HEK293 (cell line): ENCODE measurements around the gene GTPBP1.

Experiments used
- AEBP2 ChIP-seq: fragments of 450-650 bp; formaldehyde crosslinking; IDR thresholded peaks from 2 replicates; pipeline ENCODE4 v1.5.1; 2016; ENCODE audit warnings: missing biosample characterization, missing genetic modification characterization, borderline replicate concordance
- MYNN ChIP-seq: fragments of 450-650 bp; formaldehyde crosslinking; IDR thresholded peaks from 2 replicates; pipeline ENCODE4 v1.5.1; 2016; ENCODE audit warnings: missing biosample characterization, missing genetic modification characterization, borderline replicate concordance
- PRDM1 ChIP-seq: fragments of 450-650 bp; formaldehyde crosslinking; IDR thresholded peaks from 2 replicates; pipeline ENCODE4; 2016; ENCODE audit warnings: missing biosample characterization, missing genetic modification characterization
- PRDM2 ChIP-seq: fragments of 450-650 bp; formaldehyde crosslinking; IDR thresholded peaks from 2 replicates; pipeline ENCODE4 v1.5.1; 2016; ENCODE audit warnings: missing biosample characterization, missing genetic modification characterization, borderline replicate concordance
- SCRT1 ChIP-seq: fragments of 450-650 bp; formaldehyde crosslinking; IDR thresholded peaks from 2 replicates; pipeline ENCODE4 v1.5.1; 2016; ENCODE audit warnings: missing biosample characterization, missing genetic modification characterization, borderline replicate concordance
- SETDB1 ChIP-seq: IDR thresholded peaks from one replicate; pipeline ENCODE4 v1.6.1; 2017; ENCODE audit warnings: mild to moderate bottlenecking, low read length, moderate library complexity, mixed read lengths; ENCODE audit not compliant: insufficient read length
- SP2 ChIP-seq: fragments of 450-650 bp; formaldehyde crosslinking; IDR thresholded peaks from 2 replicates; pipeline ENCODE4 v1.5.1; 2016; ENCODE audit warnings: missing biosample characterization, missing genetic modification characterization
- ZBTB11 ChIP-seq: fragments of 450-650 bp; formaldehyde crosslinking; conservative IDR thresholded peaks from 2 replicates; pipeline ENCODE4 v1.5.1; 2016; ENCODE audit warnings: low read depth, missing biosample characterization, missing genetic modification characterization
- ZBTB6 ChIP-seq: fragments of 450-650 bp; formaldehyde crosslinking; IDR thresholded peaks from 2 replicates; pipeline ENCODE4 v1.5.1; 2017; ENCODE audit warnings: missing biosample characterization, missing genetic modification characterization
- ZFHX2 ChIP-seq: fragments of 450-650 bp; formaldehyde crosslinking; conservative IDR thresholded peaks from 2 replicates; pipeline ENCODE4 v1.5.1; 2016; ENCODE audit warnings: missing biosample characterization, missing genetic modification characterization
- ZNF146 ChIP-seq: fragments of 450-650 bp; formaldehyde crosslinking; IDR thresholded peaks from 2 replicates; pipeline ENCODE4 v1.5.1; 2016; ENCODE audit warnings: missing biosample characterization, missing genetic modification characterization
- ZNF202 ChIP-seq: fragments of 450-650 bp; formaldehyde crosslinking; IDR thresholded peaks from 2 replicates; pipeline ENCODE4 v1.5.1; 2016; ENCODE audit warnings: missing biosample characterization, missing genetic modification characterization, borderline replicate concordance
- ZNF433 ChIP-seq: fragments of 450-650 bp; formaldehyde crosslinking; IDR thresholded peaks from 2 replicates; pipeline ENCODE4 v1.5.1; 2016; ENCODE audit warnings: missing biosample characterization, missing genetic modification characterization, low read depth
- ZNF514 ChIP-seq: fragments of 450-650 bp; formaldehyde crosslinking; IDR thresholded peaks from 2 replicates; pipeline ENCODE4 v1.5.1; 2016; ENCODE audit warnings: missing biosample characterization, missing genetic modification characterization
- ZNF600 ChIP-seq: fragments of 450-650 bp; formaldehyde crosslinking; IDR thresholded peaks from 2 replicates; pipeline ENCODE4 v1.5.1; 2016; ENCODE audit warnings: missing biosample characterization, missing genetic modification characterization
- ZNF623 ChIP-seq: fragments of 450-650 bp; formaldehyde crosslinking; IDR thresholded peaks from 2 replicates; pipeline ENCODE4 v1.5.1; 2016; ENCODE audit warnings: missing biosample characterization, missing genetic modification characterization
- ZNF639 ChIP-seq: fragments of 450-650 bp; formaldehyde crosslinking; IDR thresholded peaks from 2 replicates; pipeline ENCODE4 v1.5.1; 2016; ENCODE audit warnings: missing biosample characterization, missing genetic modification characterization
- ZNF645 ChIP-seq: fragments of 450-650 bp; formaldehyde crosslinking; IDR thresholded peaks from 2 replicates; pipeline ENCODE4; 2016; ENCODE audit warnings: missing biosample characterization, missing genetic modification characterization
- ZNF658 ChIP-seq: fragments of 450-650 bp; formaldehyde crosslinking; IDR thresholded peaks from 2 replicates; pipeline ENCODE4; 2016; ENCODE audit warnings: missing biosample characterization, missing genetic modification characterization
- ZNF677 ChIP-seq: fragments of 450-650 bp; IDR thresholded peaks from 2 replicates; pipeline ENCODE4 v1.5.0; 2018; ENCODE audit warnings: missing biosample characterization, mild to moderate bottlenecking, missing genetic modification characterization, moderate library complexity
- ZSCAN30 ChIP-seq: fragments of 450-650 bp; IDR thresholded peaks from 2 replicates; pipeline ENCODE4 v1.5.1; 2018; ENCODE audit warnings: missing biosample characterization, mild to moderate bottlenecking, missing genetic modification characterization, moderate library complexity
- ZSCAN5A ChIP-seq: fragments of 450-650 bp; formaldehyde crosslinking; IDR thresholded peaks from 2 replicates; pipeline ENCODE4 v1.5.1; 2016; ENCODE audit warnings: missing biosample characterization, missing genetic modification characterization
- ZXDB ChIP-seq: fragments of 450-650 bp; formaldehyde crosslinking; IDR thresholded peaks from 2 replicates; pipeline ENCODE4 v1.5.1; 2016; ENCODE audit warnings: missing biosample characterization, missing genetic modification characterization

GTPBP1 gene

GRCh38 chr22:38766076-38766777 is 60.5 kb downstream of the GTPBP1 start (continued):
- TF ChIP-seq ZFHX2 (tag by site-specific recombination) = no peak
- no peak for TF ChIP-seq ZNF514 (tag by site-specific recombination)
- no peak for TF ChIP-seq ZNF202 (tag by site-specific recombination)
- TF ChIP-seq ZBTB11 = no peak
- peak; percentile 62 for TF ChIP-seq SCRT1 (tag by site-specific recombination)
- no peak for TF ChIP-seq SETDB1
- no peak for TF ChIP-seq ZSCAN5A (tag by site-specific recombination)
- no peak for TF ChIP-seq ZXDB (tag by site-specific recombination)
- no peak for TF ChIP-seq ZNF645 (tag by site-specific recombination)
- no peak for TF ChIP-seq ZNF677
- TF ChIP-seq AEBP2 (tag by site-specific recombination) = no peak
- TF ChIP-seq ZNF639 (tag by site-specific recombination) = no peak
- TF ChIP-seq PRDM2 = no peak
- TF ChIP-seq ZNF658 (tag by site-specific recombination) = no peak
- TF ChIP-seq ZNF623 (tag by site-specific recombination) = no peak
- no peak for TF ChIP-seq ZNF600 (tag by site-specific recombination)
- TF ChIP-seq SP2 (tag by site-specific recombination) = no peak
- no peak for TF ChIP-seq PRDM1 (tag by site-specific recombination)
- TF ChIP-seq ZNF146 (tag by site-specific recombination) = no peak
- TF ChIP-seq MYNN (tag by site-specific recombination) = no peak
- no peak for TF ChIP-seq ZSCAN30 (tag by site-specific recombination)
- TF ChIP-seq ZBTB6 (tag by site-specific recombination) = no peak
- TF ChIP-seq ZNF433 = no peak
